HepG2 (cell line): ENCODE results near the gene DMRT1. TPM values are rescaled to one million over a fixed set of nuclear protein-coding genes. Genes with fewer than 3 reads are reported as not detected.

Source experiments
- ATAC-seq: fragments of 200-7000 bp; cut with Tn5 transposase; 3 replicates; pipeline ENCODE4 v1.9.1; 2020; ENCODE audit warnings: mild to moderate bottlenecking, moderate library complexity
- BruUV-seq: library from RNA; stranded (reverse); fragments of 400-500 nt; replicated peaks from 2 replicates; lab custom pipeline; 2021; lab: Mats Ljungman, UMichigan
- CTCF ChIA-PET: fragments of 300-600 bp; formaldehyde crosslinking; extraction: SDS; loops from one replicate; lab custom pipeline; 2021; ENCODE audit warnings: low total read pairs, inconsistent platforms, low intra/inter-chr PET ratio; lab: Yijun Ruan, JAX
- POLR2A ChIA-PET: fragments of 350-600 bp; sonication (Branson Sonifier 250); formaldehyde crosslinking; loops from one replicate; lab custom pipeline; 2020; ENCODE audit warnings: antibody characterized with exemption, inconsistent platforms; lab: Yijun Ruan, JAX
- DNase-seq: peaks from one replicate; pipeline ENCODE4 v3.0.0-alpha.2; 2015; ENCODE audit warnings: low spot score
- FAIRE-seq: peaks from 3 replicates; lab custom pipeline; 2011; peaks lifted over from hg19 to GRCh38; lab: Jason Lieb, UNC
- H2AFZ ChIP-seq: one replicate; pipeline ENCODE4 v1.6.1; 2011; ENCODE audit warnings: low read length, inconsistent platforms
- H3K27ac ChIP-seq: fragments of 300-600 bp; 3 replicates; pipeline ENCODE4 v1.8.0; 2011; ENCODE audit warnings: mixed run types, mild to moderate bottlenecking, mixed read lengths, low read length, inconsistent platforms; ENCODE audit not compliant: insufficient read depth; ENCODE audit errors: extremely low read length
- H3K27me3 ChIP-seq, 2 experiments: fragments of 200-600 bp in 1 of 2; 2 replicates in 1 of 2; 3 replicates in 1 of 2; pipeline versions ENCODE4 v1.6.0 to v1.8.0; 2011; ENCODE audit warnings: low read length in 2 of 2, mild to moderate bottlenecking in 2 of 2, moderate library complexity in 2 of 2, inconsistent platforms in 1 of 2; ENCODE audit not compliant: insufficient read depth in 2 of 2, control insufficient read depth in 1 of 2
- H3K36me3 ChIP-seq, 2 experiments: fragments of 200-600 bp in 1 of 2; replicated peaks in 1 of 2; 2 replicates in 1 of 2; 3 replicates in 1 of 2; pipeline versions ENCODE4 v1.5.1 to v1.8.0; 2011; ENCODE audit warnings: low read length in 2 of 2, inconsistent platforms in 1 of 2; ENCODE audit not compliant: insufficient read depth in 2 of 2, control insufficient read depth in 1 of 2
- H3K4me1 ChIP-seq: 2 replicates; pipeline ENCODE4 v1.5.1; 2012; ENCODE audit warnings: low read length, inconsistent platforms; ENCODE audit not compliant: insufficient read depth
- H3K4me2 ChIP-seq: 2 replicates; pipeline ENCODE4 v1.6.0; 2011; ENCODE audit warnings: low read depth, low read length, inconsistent platforms
- H3K4me3 ChIP-seq, 3 experiments: fragments of 200-600 bp in 1 of 3; sonication (generic), shearing (Covaris generic) in 1 of 3; replicated peaks in 1 of 3; 2 replicates each; pipeline ENCODE4 v1.5.1; 2011 to 2016; ENCODE audit warnings: low read length in 3 of 3, inconsistent platforms in 2 of 3, low read depth in 2 of 3, mild to moderate bottlenecking in 2 of 3, control low read depth in 1 of 3, mixed read lengths in 1 of 3; ENCODE audit not compliant: insufficient read depth in 1 of 3
- H3K79me2 ChIP-seq: one replicate; pipeline ENCODE4 v1.6.1; 2011; ENCODE audit warnings: low read length, inconsistent platforms; ENCODE audit not compliant: insufficient read depth
- H3K9ac ChIP-seq: 2 replicates; pipeline ENCODE4 v1.6.0; 2011; ENCODE audit warnings: mild to moderate bottlenecking, low read depth, low read length, inconsistent platforms; ENCODE audit not compliant: insufficient read depth
- H3K9me3 ChIP-seq: 2 replicates; pipeline ENCODE4 v1.5.1; 2012; ENCODE audit warnings: mild to moderate bottlenecking, low read length
- H4K20me1 ChIP-seq: 2 replicates; pipeline ENCODE4 v1.6.0; 2011; ENCODE audit warnings: inconsistent platforms, mild to moderate bottlenecking, low read length, moderate library complexity; ENCODE audit not compliant: insufficient read depth
- CEBPG ChIP-seq: IDR thresholded peaks from 2 replicates; pipeline ENCODE4 v1.6.1; 2016
- CHD2 ChIP-seq: IDR thresholded peaks from 2 replicates; pipeline ENCODE4 v1.6.1; 2011; ENCODE audit warnings: low read depth, low read length, improper control_type of control experiment
- ETS1 ChIP-seq: sonication (generic); formaldehyde crosslinking; IDR thresholded peaks from 2 replicates; pipeline ENCODE4 v1.4.0; 2020; ENCODE audit warnings: missing genetic modification reagents
- HBP1 ChIP-seq: IDR thresholded peaks from 2 replicates; pipeline ENCODE4 v1.6.1; 2016; ENCODE audit warnings: low read depth, control low read depth
- NFYC ChIP-seq: IDR thresholded peaks from 2 replicates; pipeline ENCODE4 v1.6.1; 2016; ENCODE audit warnings: missing genetic modification reagents, missing compliant biosample characterization
- PHF21A ChIP-seq: sonication (generic); formaldehyde crosslinking; IDR thresholded peaks from 2 replicates; pipeline ENCODE4 v1.5.0; 2020; ENCODE audit warnings: mild to moderate bottlenecking, missing genetic modification reagents
- SETDB1 ChIP-seq: sonication (generic); formaldehyde crosslinking; IDR thresholded peaks from 2 replicates; pipeline ENCODE4 v1.5.1; 2020; ENCODE audit warnings: missing genetic modification reagents, mild to moderate bottlenecking, borderline replicate concordance
- WIZ ChIP-seq: sonication (generic); formaldehyde crosslinking; IDR thresholded peaks from 2 replicates; pipeline ENCODE4 v1.5.1; 2020; ENCODE audit warnings: mild to moderate bottlenecking, missing genetic modification reagents
- ZBTB42 ChIP-seq: sonication (generic); formaldehyde crosslinking; IDR thresholded peaks from 2 replicates; pipeline ENCODE4 v1.5.0; 2020; ENCODE audit warnings: mild to moderate bottlenecking, missing genetic modification reagents
- ZNF33B ChIP-seq: sonication (generic); formaldehyde crosslinking; IDR thresholded peaks from 2 replicates; pipeline ENCODE4 v1.5.1; 2020; ENCODE audit warnings: mild to moderate bottlenecking, missing genetic modification reagents
- ZNF512B ChIP-seq: sonication (generic); formaldehyde crosslinking; IDR thresholded peaks from 2 replicates; pipeline ENCODE4 v1.5.1; 2020; ENCODE audit warnings: missing genetic modification reagents, mild to moderate bottlenecking, borderline replicate concordance
- ZNF589 ChIP-seq: sonication (generic); formaldehyde crosslinking; conservative IDR thresholded peaks from 2 replicates; pipeline ENCODE4 v1.8.0; 2022; ENCODE audit warnings: mild to moderate bottlenecking, moderate library complexity, missing genetic modification reagents
- WGBS: methylation state at CpG from one replicate; pipeline ENCODE4 v1.1.6; 2017; ENCODE audit warnings: low lambda C conversion rate; 5-methylcytosine and 5-hydroxymethylcytosine counted together
- in situ Hi-C: cut with HindIII; loops from 2 replicates; pipeline ENCODE4 v1.10.0; 2017; ENCODE audit warnings: low pct_unique_long_range_greater_than_20kb; ENCODE audit not compliant: extremely low pct_ligation_motif_present
- intact Hi-C: fragments of 100-400 bp; cut with micrococcal nuclease; formaldehyde crosslinking; loops from one replicate; pipeline ENCODE4 v1.10.0; 2022; ENCODE audit not compliant: unreplicated experiment
- polyA plus RNA-seq, 8 experiments: library from polyadenylated mRNA; depleted of rRNA in 3 of 8; stranded (reverse) in 7 of 8; unstranded in 1 of 8; fragments of >200 nt; fragmentation: Illumina TruSeq in 4 of 8; extraction: Trizol in 4 of 8; gene quantifications; 2 replicates each; pipeline versions ENCODE4 v1.2.1 to v1.2.3, GENCODE V29; 2011 to 2016; ENCODE audit warnings: low read depth in 4 of 8, missing spikeins in 1 of 8, mixed read lengths in 1 of 8; ENCODE audit not compliant: insufficient read depth in 1 of 8
- total RNA-seq, 5 experiments: library from RNA; depleted of rRNA; stranded (reverse); fragments of >200 nt; fragmentation: Illumina TruSeq; extraction: Trizol; gene quantifications; 2 replicates each; pipeline ENCODE4 v1.2.3, GENCODE V29; 2016; ENCODE audit warnings: low read depth in 1 of 5

The DMRT1 gene
- total and polyA plus RNA-seq, 2 of the 13 experiments (the other 11 are each of a cell fraction or from before 2014, with no cell fraction given): not detected

- POLR2A ChIA-PET: no interaction called here
- Histone ChIP-seq H3K27me3 (peaks cover 6 to 60% of the 10 kb centered on the region in 2 experiments), H3K36me3 (no peaks in the 10 kb centered on the region), H3K4me1 (no peaks in the 10 kb centered on the region), H3K9ac (no peak overlapping the region), H3K79me2 (no peaks in the 10 kb centered on the region), H3K9me3 (no peaks in the 10 kb centered on the region), H3K27ac (no peak overlapping the region), H3K4me2 (no peak overlapping the region), H3K4me3 (no peak overlapping the region), H2AFZ (no peak overlapping the region), H4K20me1 (no peaks in the 10 kb centered on the region)
- CTCF ChIA-PET: no interaction called here
- intact Hi-C loops: no loop called here
- ATAC-seq: no peak
- 61% methylated on average over 41 of the region's 68 CpGs for WGBS
- BruUV-seq: no TSS peak
- no peak for DNase-seq
- in situ Hi-C loops: no loop called here
- TF ChIP-seq ZNF589 (CRISPR knock-in tag) (no peak), ETS1 (no peak), CHD2 (no peak), NFYC (CRISPR knock-in tag) (no peak), ZNF512B (no peak), CEBPG (CRISPR knock-in tag) (no peak), SETDB1 (CRISPR knock-in tag) (no peak), ZNF33B (CRISPR knock-in tag) (no peak), HBP1 (CRISPR knock-in tag) (no peak), ZBTB42 (CRISPR knock-in tag) (no peak), PHF21A (no peak), WIZ (CRISPR knock-in tag) (no peak)
- FAIRE-seq: no peak
These were observed 131.2 kb downstream of the DMRT1 start for GRCh38 chr9:972501-973294.
